ENCODE measurements around the gene AHSG.

Gene AHSG

DNA sequence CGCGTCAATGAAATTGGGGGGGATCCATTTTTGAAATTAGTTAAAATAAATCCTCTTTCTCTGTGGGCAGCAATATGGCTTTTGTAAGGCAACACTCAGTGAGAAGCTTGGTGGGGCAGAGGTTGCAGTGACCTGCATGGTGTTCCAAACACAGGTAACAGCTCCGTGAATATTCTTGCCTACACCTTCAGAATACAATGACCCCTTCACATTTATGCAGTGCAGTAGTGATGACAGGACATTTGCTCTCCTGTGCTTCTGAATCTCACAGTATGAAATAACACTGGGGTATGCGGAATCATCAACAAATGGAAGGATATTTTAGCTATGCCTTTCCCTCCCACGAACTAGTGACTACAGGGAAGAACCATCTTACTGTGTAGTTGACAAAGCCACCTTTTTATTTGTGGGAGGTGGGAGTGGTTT is 6.9 kb downstream of the AHSG start:
- POLR2A ChIA-PET, result no interaction called here
- CTCF ChIA-PET, result no interaction called here
- DNase-seq (ENCODE audit: extremely low spot score), result no peak
- TF ChIP-seq NFRKB (IDR thresholded peaks at IDR 0.05) (no peak), FOXM1 (IDR thresholded peaks at IDR 0.05; ENCODE audit: borderline replicate concordance) (no peak), ZNF384 (IDR thresholded peaks at IDR 0.05) (no peak), BHLHE40 (IDR thresholded peaks at IDR 0.05; ENCODE audit: borderline replicate concordance) (no peak), SP1 (IDR thresholded peaks at IDR 0.05) (no peak), LEF1 (IDR thresholded peaks at IDR 0.05; ENCODE audit: borderline replicate concordance) (no peak), HDGF (IDR thresholded peaks at IDR 0.05; ENCODE audit: borderline replicate concordance) (no peak), SUZ12 (IDR thresholded peaks at IDR 0.05) (no peak), TARDBP (IDR thresholded peaks at IDR 0.05) (no peak), PKNOX1 (IDR thresholded peaks at IDR 0.05) (no peak), CTBP1 (IDR thresholded peaks at IDR 0.05; ENCODE audit: borderline replicate concordance) (no peak), ELF4 (IDR thresholded peaks at IDR 0.05) (no peak)

DNA sequence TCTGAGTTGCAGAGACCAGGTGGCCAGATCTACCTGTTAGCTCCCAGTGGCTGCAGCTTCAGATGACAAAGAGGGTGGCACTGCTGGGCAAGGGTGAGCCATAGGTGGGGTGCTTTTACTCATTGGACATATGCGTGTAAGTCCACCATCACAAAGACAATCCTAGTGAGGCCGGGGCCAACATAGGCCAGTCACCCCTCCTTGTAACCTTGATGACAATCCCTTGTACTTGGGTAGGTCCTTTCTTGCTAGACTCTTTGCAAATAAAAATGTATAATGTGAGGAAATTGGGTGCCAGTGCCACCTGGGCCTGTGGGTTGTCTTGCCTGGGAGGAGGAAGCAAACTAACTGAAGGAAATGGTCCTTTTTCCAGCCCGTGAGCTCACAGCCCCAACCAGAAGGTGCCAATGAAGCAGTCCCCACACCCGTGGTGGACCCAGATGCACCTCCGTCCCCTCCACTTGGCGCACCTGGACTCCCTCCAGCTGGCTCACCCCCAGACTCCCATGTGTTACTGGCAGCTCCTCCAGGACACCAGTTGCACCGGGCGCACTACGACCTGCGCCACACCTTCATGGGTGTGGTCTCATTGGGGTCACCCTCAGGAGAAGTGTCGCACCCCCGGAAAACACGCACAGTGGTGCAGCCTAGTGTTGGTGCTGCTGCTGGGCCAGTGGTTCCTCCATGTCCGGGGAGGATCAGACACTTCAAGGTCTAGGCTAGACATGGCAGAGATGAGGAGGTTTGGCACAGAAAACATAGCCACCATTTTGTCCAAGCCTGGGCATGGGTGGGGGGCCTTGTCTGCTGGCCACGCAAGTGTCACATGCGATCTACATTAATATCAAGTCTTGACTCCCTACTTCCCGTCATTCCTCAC is 7.6 kb downstream of the AHSG start:
- ChIA-PET POLR2A (no interaction called here), CTCF (no interaction called here)

DNA sequence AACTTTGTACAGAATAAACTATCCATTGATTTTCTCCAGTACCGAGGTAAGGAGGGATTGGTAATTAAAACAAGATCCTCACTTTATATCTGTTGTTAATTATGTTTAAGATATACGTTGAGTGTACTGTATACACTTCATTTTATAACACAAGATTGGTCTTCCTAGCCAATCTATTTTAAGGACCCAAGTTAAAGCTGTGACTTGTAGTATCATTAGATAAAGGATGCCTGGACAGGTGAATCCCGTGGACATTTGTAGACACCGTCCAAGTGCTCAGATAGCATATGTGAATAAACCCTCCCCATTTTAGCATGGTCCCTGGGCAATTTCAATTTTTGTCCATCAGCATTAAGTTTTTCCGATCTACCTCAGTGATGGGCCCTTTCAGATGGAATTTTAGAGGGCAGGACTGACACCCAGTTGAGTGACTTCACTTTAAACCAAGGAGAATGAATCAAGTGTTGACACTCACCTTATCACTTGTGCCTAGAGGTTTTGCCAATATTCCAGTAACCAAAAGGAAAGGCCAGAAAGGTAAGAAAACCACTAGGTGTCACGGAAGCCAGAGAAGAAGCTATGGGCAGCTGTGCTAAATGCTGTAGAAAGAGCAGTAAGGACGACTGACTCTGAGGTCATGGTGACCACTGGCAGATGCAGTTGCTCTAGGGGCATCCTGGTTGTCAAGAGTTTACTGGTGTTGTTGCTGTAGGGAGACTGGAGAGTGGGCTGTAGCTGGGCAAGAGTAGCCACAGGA is 9.2 kb downstream of the AHSG start:
- TF ChIP-seq LEF1 (IDR thresholded peaks at IDR 0.05; ENCODE audit: borderline replicate concordance) (no peak), ELF4 (IDR thresholded peaks at IDR 0.05) (no peak), FOXM1 (IDR thresholded peaks at IDR 0.05; ENCODE audit: borderline replicate concordance) (no peak), FOXK2 (IDR thresholded peaks at IDR 0.05) (no peak), CTBP1 (IDR thresholded peaks at IDR 0.05; ENCODE audit: borderline replicate concordance) (no peak), NFRKB (IDR thresholded peaks at IDR 0.05) (no peak), SP1 (IDR thresholded peaks at IDR 0.05) (no peak), HDGF (IDR thresholded peaks at IDR 0.05; ENCODE audit: borderline replicate concordance) (no peak), L3MBTL2 (conservative IDR thresholded peaks at IDR 0.05) (no peak), TARDBP (IDR thresholded peaks at IDR 0.05) (no peak)
- CTCF ChIA-PET, result no interaction called here
- no peak for DNase-seq (ENCODE audit: extremely low spot score)
- POLR2A ChIA-PET, result no interaction called here

More for the DNA sequence above, 7.6 kb downstream of the AHSG start:
- no peak for DNase-seq (ENCODE audit: extremely low spot score)
- TF ChIP-seq LEF1 (IDR thresholded peaks at IDR 0.05; ENCODE audit: borderline replicate concordance) (no peak), HDGF (IDR thresholded peaks at IDR 0.05; ENCODE audit: borderline replicate concordance) (no peak), FOXM1 (IDR thresholded peaks at IDR 0.05; ENCODE audit: borderline replicate concordance) (no peak), FOXK2 (IDR thresholded peaks at IDR 0.05) (no peak), ELF4 (IDR thresholded peaks at IDR 0.05) (no peak), FOXA1 (IDR thresholded peaks at IDR 0.05) (no peak), CTBP1 (IDR thresholded peaks at IDR 0.05; ENCODE audit: borderline replicate concordance) (no peak), SP1 (IDR thresholded peaks at IDR 0.05) (no peak), NFRKB (IDR thresholded peaks at IDR 0.05) (no peak), PKNOX1 (IDR thresholded peaks at IDR 0.05) (no peak), TARDBP (IDR thresholded peaks at IDR 0.05) (no peak), L3MBTL2 (conservative IDR thresholded peaks at IDR 0.05) (no peak), BHLHE40 (IDR thresholded peaks at IDR 0.05; ENCODE audit: borderline replicate concordance) (no peak), ZNF384 (IDR thresholded peaks at IDR 0.05) (no peak)

- ChIA-PET CTCF (no interaction called here), POLR2A (no interaction called here)
- TF ChIP-seq ZNF384 (IDR thresholded peaks at IDR 0.05) (no peak), FOXA1 (IDR thresholded peaks at IDR 0.05) (no peak), ELF4 (IDR thresholded peaks at IDR 0.05) (no peak), BHLHE40 (IDR thresholded peaks at IDR 0.05; ENCODE audit: borderline replicate concordance) (no peak), FOXK2 (IDR thresholded peaks at IDR 0.05) (no peak), TARDBP (IDR thresholded peaks at IDR 0.05) (no peak), LEF1 (IDR thresholded peaks at IDR 0.05; ENCODE audit: borderline replicate concordance) (no peak), PKNOX1 (IDR thresholded peaks at IDR 0.05) (no peak), SUZ12 (IDR thresholded peaks at IDR 0.05) (no peak), SP1 (IDR thresholded peaks at IDR 0.05) (no peak), ARNT (IDR thresholded peaks at IDR 0.05) (no peak), HDGF (IDR thresholded peaks at IDR 0.05; ENCODE audit: borderline replicate concordance) (no peak), FOXM1 (IDR thresholded peaks at IDR 0.05; ENCODE audit: borderline replicate concordance) (no peak), L3MBTL2 (conservative IDR thresholded peaks at IDR 0.05) (no peak), NFRKB (IDR thresholded peaks at IDR 0.05) (no peak)
- no peak for DNase-seq (ENCODE audit: extremely low spot score)
Measured at GRCh38 chr3:186622651-186623310, 9.9 kb downstream of the AHSG start.

DNA sequence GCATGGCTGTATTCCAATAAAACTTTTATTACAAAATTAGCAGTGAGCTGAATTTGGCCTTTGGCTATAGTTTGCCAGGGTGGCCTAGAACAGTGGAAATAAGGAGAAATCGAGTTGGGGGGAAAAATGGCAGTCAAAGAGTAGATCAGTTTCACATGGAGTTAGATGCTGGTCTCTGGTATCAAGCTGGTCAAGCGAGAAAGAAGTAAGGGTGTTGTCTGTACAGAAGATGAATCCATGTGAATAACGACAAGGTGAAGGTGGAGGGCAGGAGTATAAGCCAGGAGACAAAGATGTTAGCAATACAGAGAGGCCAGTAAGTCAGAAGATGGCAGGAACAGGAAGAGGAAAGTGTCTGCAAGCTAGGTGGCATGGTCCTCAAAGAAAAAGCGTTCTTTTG is 11.7 kb downstream of the AHSG start:
- DNase-seq (ENCODE audit: extremely low spot score), result no peak
- no peak for TF ChIP-seq L3MBTL2 (conservative IDR thresholded peaks at IDR 0.05)
- no peak for TF ChIP-seq ZNF384 (IDR thresholded peaks at IDR 0.05)
- ChIA-PET CTCF (interaction anchor here (0.7 kb wide), 1 partner anchor 10 kb away, joined by 4 read pairs; no protein-coding TSS in a partner anchor), POLR2A (no interaction called here)

Data from HEK293T (cell line).